Progenitor cell of endocrine pancreas (in vitro differentiated cells): ENCODE results near the gene RCOR1. TPM values are rescaled to one million over a fixed set of nuclear protein-coding genes. Genes with fewer than 3 reads are reported as not detected.

ENCODE experiments used
- DNase-seq: peaks from one replicate; pipeline ENCODE4 v3.0.0; 2021; ENCODE audit warnings: low spot score; ENCODE audit not compliant: unreplicated experiment
- H3K27ac Mint-ChIP-seq: 2 replicates; pipeline ENCODE4 v1.8.0; 2021; ENCODE audit warnings: mild to moderate bottlenecking, moderate library complexity, mixed read lengths
- H3K27me3 Mint-ChIP-seq: 2 replicates; pipeline ENCODE4 v1.8.0; 2021; ENCODE audit warnings: mixed read lengths
- H3K36me3 Mint-ChIP-seq: 2 replicates; pipeline ENCODE4 v1.8.0; 2022; ENCODE audit warnings: mixed read lengths; ENCODE audit not compliant: insufficient read depth
- H3K4me1 Mint-ChIP-seq: 2 replicates; pipeline ENCODE4 v1.8.0; 2021; ENCODE audit warnings: low read depth, mixed read lengths
- H3K4me3 Mint-ChIP-seq: 2 replicates; pipeline ENCODE4 v1.8.0; 2021; ENCODE audit warnings: low read depth, mild to moderate bottlenecking, moderate library complexity, mixed read lengths
- H3K9me3 Mint-ChIP-seq: 2 replicates; pipeline ENCODE4 v1.8.0; 2021; ENCODE audit warnings: low read depth, mixed read lengths
- total RNA-seq: library from RNA; stranded (reverse); gene quantifications from 2 replicates; pipeline ENCODE4 v1.2.1, GENCODE V29; 2021
- TF ChIP-seq, protein P1 (sequence below): fragments of 200-600 bp; sonication (generic); IDR thresholded peaks from one replicate; pipeline ENCODE4 v1.5.0; 2021; ENCODE audit warnings: antibody characterized with exemption, mild to moderate bottlenecking; ENCODE audit not compliant: unreplicated experiment

The RCOR1 gene
- total RNA-seq, 1 donor from 2014 or later, result 41.9 TPM

DNA sequence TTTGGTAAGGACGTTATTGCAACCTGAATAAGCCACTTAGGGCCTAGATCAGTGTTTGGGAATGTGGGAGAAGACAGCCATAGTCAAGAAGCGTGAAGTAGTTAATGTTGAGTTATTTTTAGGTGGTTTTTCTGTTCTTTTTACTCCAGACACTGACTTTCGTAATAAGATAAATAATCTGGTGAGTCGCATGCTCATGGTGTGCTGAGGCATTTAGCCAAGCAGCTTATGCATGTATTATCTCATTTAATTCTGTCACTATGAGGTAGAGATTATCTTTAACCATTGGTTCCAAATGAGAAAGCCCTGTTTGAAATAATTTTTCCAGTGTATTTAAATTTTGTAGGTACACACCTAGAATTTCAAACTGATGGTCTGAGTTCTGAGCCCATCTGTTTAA is 67.3 kb downstream of the RCOR1 start:
- H3K27ac Mint-ChIP-seq, result no peak overlapping the region
- H3K36me3 Mint-ChIP-seq, result no peaks in the 10 kb centered on the region
- TF ChIP-seq, protein P1, sequence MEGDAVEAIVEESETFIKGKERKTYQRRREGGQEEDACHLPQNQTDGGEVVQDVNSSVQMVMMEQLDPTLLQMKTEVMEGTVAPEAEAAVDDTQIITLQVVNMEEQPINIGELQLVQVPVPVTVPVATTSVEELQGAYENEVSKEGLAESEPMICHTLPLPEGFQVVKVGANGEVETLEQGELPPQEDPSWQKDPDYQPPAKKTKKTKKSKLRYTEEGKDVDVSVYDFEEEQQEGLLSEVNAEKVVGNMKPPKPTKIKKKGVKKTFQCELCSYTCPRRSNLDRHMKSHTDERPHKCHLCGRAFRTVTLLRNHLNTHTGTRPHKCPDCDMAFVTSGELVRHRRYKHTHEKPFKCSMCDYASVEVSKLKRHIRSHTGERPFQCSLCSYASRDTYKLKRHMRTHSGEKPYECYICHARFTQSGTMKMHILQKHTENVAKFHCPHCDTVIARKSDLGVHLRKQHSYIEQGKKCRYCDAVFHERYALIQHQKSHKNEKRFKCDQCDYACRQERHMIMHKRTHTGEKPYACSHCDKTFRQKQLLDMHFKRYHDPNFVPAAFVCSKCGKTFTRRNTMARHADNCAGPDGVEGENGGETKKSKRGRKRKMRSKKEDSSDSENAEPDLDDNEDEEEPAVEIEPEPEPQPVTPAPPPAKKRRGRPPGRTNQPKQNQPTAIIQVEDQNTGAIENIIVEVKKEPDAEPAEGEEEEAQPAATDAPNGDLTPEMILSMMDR, result no peak
- H3K9me3 Mint-ChIP-seq, result no peaks in the 10 kb centered on the region
- H3K27me3 Mint-ChIP-seq, result no peaks in the 10 kb centered on the region
- H3K4me3 Mint-ChIP-seq, result no peak overlapping the region
- DNase-seq, result no peak
- peaks cover 23% of the 10 kb centered on the region for H3K4me1 Mint-ChIP-seq

DNA sequence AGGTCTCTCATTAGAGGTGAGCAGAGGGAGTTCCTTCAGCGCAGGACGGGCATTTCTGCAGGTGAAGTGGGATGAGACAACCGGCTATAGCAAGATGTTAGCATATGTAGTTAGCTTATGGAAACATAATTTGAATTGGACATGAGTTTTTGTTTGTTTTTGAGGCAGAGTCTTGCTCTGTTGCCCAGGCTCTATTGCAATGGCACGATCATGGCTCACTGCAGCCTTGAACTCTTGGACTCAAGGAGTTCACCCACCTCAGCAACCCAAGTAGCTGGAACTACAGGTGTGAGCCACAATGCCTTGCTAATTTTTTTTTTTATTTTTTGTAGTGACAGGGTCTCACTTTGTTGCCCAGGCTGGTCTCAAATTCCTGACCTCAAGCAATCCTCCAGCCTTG is 69.2 kb downstream of the RCOR1 start:
- DNase-seq, result no peak
- TF ChIP-seq, protein P1, result no peak
- no peak overlapping the region for H3K27ac Mint-ChIP-seq
- H3K4me1 Mint-ChIP-seq, result peaks cover 26% of the 10 kb centered on the region
- H3K9me3 Mint-ChIP-seq, result no peaks in the 10 kb centered on the region
- H3K4me3 Mint-ChIP-seq, result no peak overlapping the region
- peaks cover 2% of the 10 kb centered on the region for H3K36me3 Mint-ChIP-seq
- H3K27me3 Mint-ChIP-seq, result no peaks in the 10 kb centered on the region

DNA sequence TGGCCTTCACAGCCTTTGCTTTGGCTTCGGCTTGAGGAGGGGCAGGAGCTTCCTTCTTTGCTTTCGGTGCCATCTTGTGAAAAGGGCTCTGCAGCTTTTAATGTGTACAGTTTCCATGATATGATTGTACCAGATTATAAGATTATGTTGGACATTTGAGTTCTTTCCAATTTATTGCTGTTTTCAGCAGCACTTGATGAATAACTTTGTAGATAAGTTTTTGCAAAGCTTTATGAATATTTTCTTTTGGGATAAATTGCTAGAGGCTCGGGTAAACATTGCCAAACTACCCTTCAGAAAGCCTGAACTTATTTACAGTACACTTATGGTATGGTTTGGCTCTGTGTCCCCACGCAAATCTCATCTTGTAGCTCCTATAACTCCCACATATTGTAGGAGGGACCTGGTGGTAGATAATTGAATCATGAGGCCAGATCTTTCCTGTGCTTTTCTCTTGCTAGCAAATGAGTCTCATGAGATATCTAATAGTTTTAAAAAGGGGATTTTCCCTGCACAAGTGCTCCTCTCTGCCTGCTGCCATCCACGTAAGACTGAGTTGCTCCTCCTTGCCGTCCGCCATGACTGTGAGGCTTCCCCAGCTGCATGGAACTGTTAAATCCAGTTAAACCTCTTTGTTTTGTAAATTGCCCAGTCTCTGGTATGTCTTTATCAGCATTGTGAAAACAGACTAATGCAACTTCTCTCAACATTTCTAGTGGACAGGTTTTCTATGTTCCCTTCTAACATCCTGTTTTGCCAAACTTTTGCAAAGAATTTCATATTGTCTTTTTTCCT is 70.4 kb downstream of the RCOR1 start:
- DNase-seq, result no peak
- Mint-ChIP-seq H3K4me1 (peaks cover 32% of the 10 kb centered on the region), H3K27ac (peak overlapping the region; percentile 77), H3K27me3 (no peaks in the 10 kb centered on the region), H3K9me3 (no peaks in the 10 kb centered on the region), H3K36me3 (peaks cover 2% of the 10 kb centered on the region), H3K4me3 (no peak overlapping the region)
- TF ChIP-seq, protein P1, result no peak

DNA sequence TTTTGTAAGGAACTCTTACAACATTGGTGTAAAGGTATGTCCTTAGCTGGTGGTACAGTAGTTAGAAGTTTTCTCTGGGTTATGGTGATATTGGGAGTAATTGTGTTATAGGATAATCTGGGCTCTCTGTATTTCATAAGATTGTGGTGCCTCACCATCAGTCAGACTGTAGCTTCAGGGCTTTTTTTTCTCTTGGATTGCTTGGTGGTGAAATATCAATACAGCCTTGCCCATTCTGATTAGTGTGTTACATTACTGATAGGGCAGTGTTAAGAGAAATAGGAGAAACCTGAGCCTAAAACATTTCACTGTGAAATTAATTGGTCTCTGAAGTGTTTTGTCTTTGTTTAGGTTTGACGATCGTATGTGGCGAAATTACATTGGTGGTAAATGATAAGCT is 71.0 kb downstream of the RCOR1 start:
- Mint-ChIP-seq H3K36me3 (peaks cover 2% of the 10 kb centered on the region), H3K27me3 (no peaks in the 10 kb centered on the region), H3K4me1 (peaks cover 39% of the 10 kb centered on the region), H3K4me3 (no peak overlapping the region), H3K9me3 (no peaks in the 10 kb centered on the region), H3K27ac (peak overlapping the region; percentile 77)
- no peak for DNase-seq
- TF ChIP-seq, protein P1, result no peak

DNA sequence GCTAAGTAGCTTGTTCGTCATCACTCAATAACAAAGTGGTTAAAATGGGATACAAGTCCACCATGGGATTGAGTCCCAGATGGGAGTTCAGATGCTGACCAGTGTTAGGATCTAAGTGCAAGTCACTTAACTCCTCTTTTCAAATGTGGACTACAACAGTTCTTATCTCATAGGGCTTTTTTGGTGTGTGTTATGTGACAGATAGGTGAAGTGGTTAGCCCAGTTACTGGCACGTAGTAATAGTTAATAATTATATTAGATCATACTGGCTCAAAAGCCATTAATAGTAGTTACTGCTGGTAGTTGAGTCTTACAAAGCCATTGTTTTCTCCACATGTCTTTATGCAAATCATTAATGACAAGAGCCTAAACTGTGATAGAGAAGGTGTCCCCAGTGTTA is 73.2 kb downstream of the RCOR1 start:
- H3K27me3 Mint-ChIP-seq, result no peaks in the 10 kb centered on the region
- no peak overlapping the region for H3K27ac Mint-ChIP-seq
- no peak overlapping the region for H3K4me3 Mint-ChIP-seq
- no peak for DNase-seq
- peaks cover 2% of the 10 kb centered on the region for H3K36me3 Mint-ChIP-seq
- H3K9me3 Mint-ChIP-seq, result no peaks in the 10 kb centered on the region
- TF ChIP-seq, protein P1, result no peak
- peaks cover 41% of the 10 kb centered on the region for H3K4me1 Mint-ChIP-seq
